T-helper 1 cell treated with Interleukin-12 subunit alpha and Interleukin-12 subunit beta and Interleukin-4 antibody, amounts not matched to agents 30 μg/mL and 1 μg/mL, for 36 hours (primary cell): Measurements from ENCODE around the gene COL1A1.

Source experiments
- H3K27ac Mint-ChIP-seq: one replicate; pipeline ENCODE4 v1.8.0; 2021; ENCODE audit warnings: mild to moderate bottlenecking, mixed read lengths
- H3K27me3 Mint-ChIP-seq: one replicate; pipeline ENCODE4 v1.8.0; 2021; ENCODE audit warnings: low read depth, mixed read lengths
- H3K36me3 Mint-ChIP-seq: one replicate; pipeline ENCODE4 v1.8.0; 2021; ENCODE audit warnings: low read depth, mixed read lengths
- H3K4me1 Mint-ChIP-seq: one replicate; pipeline ENCODE4 v1.8.0; 2021; ENCODE audit warnings: low read depth, mixed read lengths
- H3K4me3 Mint-ChIP-seq: one replicate; pipeline ENCODE4 v1.8.0; 2021; ENCODE audit warnings: mild to moderate bottlenecking, moderate library complexity, mixed read lengths
- H3K9me3 Mint-ChIP-seq: one replicate; pipeline ENCODE4 v1.8.0; 2021; ENCODE audit warnings: mixed read lengths

The COL1A1 gene

DNA sequence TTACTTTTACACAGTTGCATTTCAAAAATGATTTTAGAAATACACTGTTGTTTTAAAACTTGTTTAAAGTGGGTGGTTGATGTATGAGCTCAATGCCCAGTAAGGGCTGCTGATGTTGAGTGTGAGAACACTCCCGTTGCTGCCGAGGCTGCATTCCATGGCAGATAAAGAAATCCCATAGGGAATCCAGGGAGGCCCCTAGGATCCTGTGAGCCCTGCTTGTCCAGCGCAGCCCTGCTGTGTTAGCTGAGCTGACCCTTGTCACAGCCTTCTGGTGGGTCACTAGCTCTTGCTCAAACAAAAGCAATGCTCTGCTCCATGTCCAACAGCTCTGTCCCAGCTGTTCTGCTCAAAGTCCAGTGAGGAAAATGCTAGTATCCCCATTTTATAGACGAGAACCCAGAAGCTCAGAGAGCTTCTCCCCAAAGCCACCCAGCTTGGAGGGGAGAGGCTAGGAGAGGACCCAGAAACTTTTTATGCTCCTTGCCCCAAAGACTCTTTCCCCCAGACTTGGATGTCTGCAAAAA, 18.6 kb upstream of the COL1A1 start:
- H3K4me3 Mint-ChIP-seq = no peak overlapping the region
- H3K4me1 Mint-ChIP-seq = peaks cover 5% of the 10 kb centered on the region
- peaks cover 28% of the 10 kb centered on the region for H3K27me3 Mint-ChIP-seq
- H3K9me3 Mint-ChIP-seq = peaks cover 7% of the 10 kb centered on the region
- no peaks in the 10 kb centered on the region for H3K36me3 Mint-ChIP-seq
- no peak overlapping the region for H3K27ac Mint-ChIP-seq

- Mint-ChIP-seq H3K27me3 (peaks cover 35% of the 10 kb centered on the region), H3K4me1 (peaks cover 5% of the 10 kb centered on the region), H3K4me3 (no peak overlapping the region), H3K36me3 (no peaks in the 10 kb centered on the region), H3K9me3 (peaks cover under 1% of the 10 kb centered on the region), H3K27ac (no peak overlapping the region)
Measured at GRCh38 chr17:50219342-50219741, 17.9 kb upstream of the COL1A1 start.

- H3K27me3 Mint-ChIP-seq = peaks cover 39% of the 10 kb centered on the region
- no peak overlapping the region for H3K4me3 Mint-ChIP-seq
- no peaks in the 10 kb centered on the region for H3K36me3 Mint-ChIP-seq
- no peak overlapping the region for H3K27ac Mint-ChIP-seq
- no peaks in the 10 kb centered on the region for H3K9me3 Mint-ChIP-seq
- H3K4me1 Mint-ChIP-seq = peaks cover 5% of the 10 kb centered on the region
Measured at GRCh38 chr17:50218771-50219315, 17.4 kb upstream of the COL1A1 start.

DNA sequence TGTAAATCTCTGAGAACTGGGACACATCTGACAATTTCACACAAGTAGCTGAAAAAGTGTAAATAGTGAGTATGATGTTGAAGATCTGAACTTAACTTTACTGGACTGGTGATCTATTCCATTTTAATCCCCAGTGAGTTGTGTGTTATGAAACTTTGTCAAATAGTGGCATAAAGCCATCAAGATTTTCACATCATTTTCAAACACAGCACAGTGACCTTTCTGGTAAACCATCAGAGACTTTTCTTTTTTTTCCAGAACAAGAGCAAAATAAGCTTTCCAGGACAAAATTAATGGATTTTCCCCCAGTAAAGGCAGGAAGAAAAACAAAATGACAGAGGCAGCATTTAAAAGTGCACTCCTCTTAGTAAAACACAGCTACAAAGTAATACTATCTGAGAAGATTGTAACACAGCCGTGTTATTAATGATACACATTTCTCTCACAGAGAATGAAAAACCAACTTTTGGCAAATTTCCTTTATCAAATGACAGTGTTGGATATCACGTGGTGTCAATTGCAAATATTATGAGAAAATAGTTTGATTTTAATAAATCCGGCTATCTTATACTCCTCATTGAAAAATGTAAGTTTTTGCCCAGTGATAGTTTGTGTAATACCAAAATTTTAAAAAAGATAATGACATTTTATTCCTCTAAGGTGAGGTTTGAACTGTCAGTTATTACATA, 16.8 kb upstream of the COL1A1 start:
- Mint-ChIP-seq H3K36me3 (no peaks in the 10 kb centered on the region), H3K4me1 (peaks cover 6% of the 10 kb centered on the region), H3K9me3 (no peaks in the 10 kb centered on the region), H3K27me3 (peaks cover 40% of the 10 kb centered on the region), H3K27ac (no peak overlapping the region), H3K4me3 (no peak overlapping the region)

GRCh38 chr17:50217591-50217990, 16.2 kb upstream of the COL1A1 start:
- H3K36me3 Mint-ChIP-seq = no peaks in the 10 kb centered on the region
- H3K27me3 Mint-ChIP-seq = peaks cover 46% of the 10 kb centered on the region
- peaks cover 12% of the 10 kb centered on the region for H3K4me1 Mint-ChIP-seq
- H3K27ac Mint-ChIP-seq = no peak overlapping the region
- H3K9me3 Mint-ChIP-seq = no peaks in the 10 kb centered on the region
- no peak overlapping the region for H3K4me3 Mint-ChIP-seq

DNA sequence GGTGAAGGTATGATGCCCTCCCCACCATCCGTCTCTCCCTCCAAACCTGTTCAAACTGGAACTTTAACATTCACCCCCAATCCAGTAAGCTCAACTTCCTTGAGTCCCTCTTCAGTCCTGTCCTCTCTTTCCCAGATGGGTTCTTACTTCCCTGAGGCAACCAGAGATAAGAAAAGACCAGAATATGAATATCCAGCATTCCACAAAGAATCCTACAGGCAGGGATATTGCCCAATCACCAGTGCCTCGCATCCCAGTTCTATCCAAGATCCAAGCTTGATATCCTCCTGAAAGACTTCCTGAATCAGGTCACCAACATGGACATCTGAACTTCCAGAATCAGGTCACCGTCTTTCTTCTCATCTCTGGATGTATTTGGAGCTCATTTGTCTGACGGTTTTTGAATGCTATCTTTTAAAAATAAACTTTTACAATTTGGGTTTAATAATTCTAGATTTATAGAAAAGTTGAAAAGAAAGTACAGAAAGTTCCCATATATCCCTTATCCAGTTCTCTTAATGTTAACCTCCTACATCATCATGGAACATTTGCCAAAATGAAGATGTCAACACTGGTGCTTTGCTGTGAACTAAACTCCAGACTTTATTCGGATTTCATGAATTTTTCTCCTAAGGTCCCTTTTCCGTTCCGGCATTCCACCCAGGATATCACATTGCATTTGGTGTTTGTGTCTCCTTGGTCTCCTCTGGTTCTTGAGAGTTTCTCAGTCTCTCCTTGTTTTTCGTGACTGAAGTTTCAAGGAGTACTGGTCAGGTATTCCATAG, 13.7 kb upstream of the COL1A1 start:
- Mint-ChIP-seq H3K4me3 (no peak overlapping the region), H3K27me3 (peaks cover 58% of the 10 kb centered on the region), H3K27ac (no peak overlapping the region), H3K4me1 (peaks cover 6% of the 10 kb centered on the region), H3K36me3 (no peaks in the 10 kb centered on the region), H3K9me3 (no peaks in the 10 kb centered on the region)

DNA sequence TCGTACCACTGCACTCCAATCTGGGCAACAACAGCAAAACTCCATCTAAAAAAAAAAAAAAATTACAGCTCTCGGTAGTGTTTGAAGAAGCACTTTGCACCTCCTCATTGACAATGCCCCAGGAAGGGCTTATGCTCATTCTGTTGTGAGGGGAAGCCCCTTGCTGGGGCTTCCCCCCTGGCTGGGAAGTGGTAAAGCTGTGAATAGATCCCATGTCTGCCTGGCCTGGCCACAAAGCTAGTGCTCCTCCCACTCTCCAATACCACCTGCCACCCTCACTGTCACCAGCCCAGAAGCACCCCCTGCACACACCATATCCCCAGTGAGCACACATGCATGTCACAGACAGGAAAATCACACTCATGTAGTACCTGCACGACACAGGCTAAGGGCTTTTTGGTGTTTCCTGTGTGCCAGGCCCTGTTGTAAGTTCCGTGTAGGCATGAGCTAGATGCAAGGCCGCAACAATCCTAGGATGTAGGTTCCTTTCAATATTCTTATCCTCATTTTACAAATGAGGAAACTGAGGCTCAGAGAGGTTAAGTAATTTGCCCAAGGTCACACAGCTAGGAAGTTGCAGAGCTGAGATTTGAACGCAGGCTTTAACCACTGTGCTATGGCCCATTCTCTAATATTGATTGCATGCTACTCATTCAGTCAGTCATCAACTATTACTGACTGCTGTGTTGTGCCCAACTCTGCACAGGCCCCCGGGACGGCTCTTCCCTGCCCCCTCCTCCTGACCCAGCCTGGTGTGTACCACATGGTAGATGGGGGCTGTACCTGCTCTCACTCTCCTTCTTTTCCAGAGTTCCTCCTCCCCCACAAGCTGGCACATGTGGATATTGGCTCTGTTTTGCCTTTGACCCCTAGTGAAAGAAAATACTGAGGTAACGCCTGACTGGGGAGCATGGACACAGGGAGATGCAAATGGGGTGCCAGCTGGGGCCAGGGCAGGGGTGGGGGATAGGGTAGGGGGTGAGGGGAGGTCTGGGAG, 11.9 kb upstream of the COL1A1 start:
- peaks cover 6% of the 10 kb centered on the region for H3K4me1 Mint-ChIP-seq
- peaks cover 66% of the 10 kb centered on the region for H3K27me3 Mint-ChIP-seq
- no peak overlapping the region for H3K27ac Mint-ChIP-seq
- no peak overlapping the region for H3K4me3 Mint-ChIP-seq
- H3K9me3 Mint-ChIP-seq = no peaks in the 10 kb centered on the region
- no peaks in the 10 kb centered on the region for H3K36me3 Mint-ChIP-seq

- Mint-ChIP-seq H3K36me3 (no peaks in the 10 kb centered on the region), H3K27me3 (peaks cover 67% of the 10 kb centered on the region), H3K27ac (no peak overlapping the region), H3K9me3 (no peaks in the 10 kb centered on the region), H3K4me3 (no peak overlapping the region), H3K4me1 (peaks cover 8% of the 10 kb centered on the region)
Measured at GRCh38 chr17:50212121-50212843, 10.9 kb upstream of the COL1A1 start.

DNA sequence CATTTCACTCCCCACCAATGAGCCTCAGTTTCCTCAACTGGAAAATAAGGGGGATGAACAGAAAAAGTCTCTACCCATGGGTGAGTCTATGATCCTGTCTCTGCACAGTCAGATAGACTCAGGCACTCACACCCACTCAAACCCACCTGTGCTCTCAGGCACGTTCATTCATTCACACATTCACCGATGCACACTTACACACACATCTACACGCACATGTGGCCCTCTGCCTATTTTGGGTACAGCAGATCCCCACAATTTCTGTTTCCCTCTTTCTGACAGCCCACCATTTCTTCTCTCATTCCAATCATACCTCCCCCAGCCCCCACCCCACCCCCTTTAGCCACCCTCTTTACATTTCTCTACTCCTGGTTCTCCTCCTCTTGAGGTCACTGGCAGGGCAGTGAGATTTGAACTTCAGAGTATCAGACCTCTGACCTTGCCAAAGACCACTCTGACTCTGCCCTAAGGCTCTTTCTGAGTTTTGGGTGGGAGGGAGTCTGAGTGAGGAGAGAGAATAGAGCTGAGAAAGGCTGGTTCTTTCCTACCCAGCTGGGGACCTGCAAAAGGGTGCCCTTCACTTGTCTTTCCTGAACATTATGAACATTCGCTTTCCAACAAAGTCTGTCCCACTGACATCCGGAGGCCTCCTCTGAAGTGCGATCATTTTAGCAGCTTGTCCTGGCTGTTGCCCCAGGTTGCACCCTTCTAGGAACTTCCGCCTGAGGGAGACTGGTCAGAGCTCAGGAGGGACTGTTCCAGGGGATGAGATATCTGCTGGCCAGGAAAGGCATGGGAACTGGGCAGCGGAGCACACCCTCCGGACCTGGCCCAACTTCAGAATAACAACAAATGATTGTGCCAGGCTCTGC, 10.1 kb upstream of the COL1A1 start:
- Mint-ChIP-seq H3K27me3 (peaks cover 67% of the 10 kb centered on the region), H3K36me3 (no peaks in the 10 kb centered on the region), H3K4me1 (peaks cover 12% of the 10 kb centered on the region), H3K9me3 (no peaks in the 10 kb centered on the region), H3K27ac (no peak overlapping the region), H3K4me3 (no peak overlapping the region)

GRCh38 chr17:50210240-50211225, 9.1 kb upstream of the COL1A1 start:
- Mint-ChIP-seq H3K9me3 (no peaks in the 10 kb centered on the region), H3K4me1 (peaks cover 12% of the 10 kb centered on the region), H3K27me3 (peaks cover 70% of the 10 kb centered on the region)

DNA sequence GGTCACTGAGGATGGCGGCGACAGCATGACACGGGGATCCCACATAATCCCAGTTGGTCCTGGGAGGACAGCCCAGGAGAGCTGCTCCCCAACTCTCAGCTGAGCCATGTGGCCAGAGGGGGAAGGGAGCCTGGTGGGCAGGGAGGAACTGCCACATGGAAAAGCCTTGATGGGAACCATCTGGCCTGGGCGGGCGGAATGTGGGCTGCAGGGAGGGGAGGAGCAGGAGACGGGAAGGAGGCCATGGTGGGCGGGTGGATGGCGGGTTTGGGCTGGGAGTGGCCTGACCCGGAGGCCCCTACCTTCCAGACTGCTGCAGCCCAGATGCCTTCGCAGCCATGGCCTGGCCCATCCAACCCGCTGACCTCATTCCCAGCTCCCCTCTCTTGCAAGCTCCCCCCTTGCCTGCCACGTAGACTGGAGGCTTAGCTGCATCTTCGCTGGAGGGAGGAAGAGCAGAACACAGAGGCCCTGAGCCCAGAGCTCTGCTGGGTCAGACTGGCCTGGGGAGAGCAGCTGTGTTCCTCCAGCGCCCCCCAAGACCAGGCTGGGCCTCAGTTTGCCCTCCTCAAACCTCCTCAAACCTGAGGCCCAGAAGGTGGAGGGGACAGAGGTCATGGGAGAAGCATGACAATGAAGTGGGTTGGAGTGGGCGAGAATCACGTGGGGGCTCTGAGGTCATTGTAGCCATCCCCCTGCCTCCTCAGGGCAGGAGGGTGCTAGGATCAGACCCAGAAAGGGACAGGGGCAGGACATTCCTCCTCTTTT, 8.2 kb upstream of the COL1A1 start:
- peaks cover 12% of the 10 kb centered on the region for H3K4me1 Mint-ChIP-seq
- H3K36me3 Mint-ChIP-seq = no peaks in the 10 kb centered on the region
- peaks cover 73% of the 10 kb centered on the region for H3K27me3 Mint-ChIP-seq
- no peak overlapping the region for H3K4me3 Mint-ChIP-seq
- H3K9me3 Mint-ChIP-seq = no peaks in the 10 kb centered on the region
- no peak overlapping the region for H3K27ac Mint-ChIP-seq

More at GRCh38 chr17:50210240-50211225, 9.1 kb upstream of the COL1A1 start:
- H3K36me3 Mint-ChIP-seq = no peaks in the 10 kb centered on the region
- H3K4me3 Mint-ChIP-seq = no peak overlapping the region
- H3K27ac Mint-ChIP-seq = no peak overlapping the region
